HT1080 (cell line): ENCODE data around the gene NUDT3. TPM values are rescaled to one million over a fixed set of nuclear protein-coding genes. Genes with fewer than 3 reads are reported as not detected.

ENCODE experiments used
- small RNA-seq: library from RNA; depleted of rRNA; stranded (forward); fragments of <200 nt; gene quantifications from one replicate; pipeline ENCODE3, GENCODE V24; 2014
- total RNA-seq: library from RNA; depleted of rRNA; stranded (reverse); fragments of >200 nt; shearing (Covaris generic); gene quantifications from 2 replicates; pipeline ENCODE4 v1.2.3, GENCODE V29; 2014; rRNA removed

Gene NUDT3
- total RNA-seq, 1 experiment from 2014 or later: 19.2 TPM

Small RNAs within 50 kb of the gene (small RNA-seq; reads per million reads assigned to genes)
- not detected for gene MIR6835

Other genes with a start within 250 kb of the NUDT3 start
- not detected in 2 replicates for gene GRM4, start 246.6 kb downstream of the NUDT3 start, total RNA-seq
- 740 and 1,115 TPM in 2 replicates for gene HMGA1, start 155.8 kb downstream of the NUDT3 start, total RNA-seq
- 66.1 and 70.6 TPM in 2 replicates for gene SMIM29, start 143.7 kb downstream of the NUDT3 start, total RNA-seq
- 1,808 and 3,039 TPM in 2 replicates for gene RPS10, start 33.4 kb upstream of the NUDT3 start, total RNA-seq
- gene PACSIN1, start 73.4 kb upstream of the NUDT3 start, total RNA-seq: not detected in 2 replicates
- 0.07 and 0.16 TPM in 2 replicates for gene SPDEF, start 163.7 kb upstream of the NUDT3 start, total RNA-seq